ENCODE results near the gene SERPINA1. TPM values are rescaled to one million over a fixed set of nuclear protein-coding genes. Genes with fewer than 3 reads are reported as not detected.

SERPINA1 gene
- total RNA-seq, 1 experiment from 2014 or later, result not detected

DNA sequence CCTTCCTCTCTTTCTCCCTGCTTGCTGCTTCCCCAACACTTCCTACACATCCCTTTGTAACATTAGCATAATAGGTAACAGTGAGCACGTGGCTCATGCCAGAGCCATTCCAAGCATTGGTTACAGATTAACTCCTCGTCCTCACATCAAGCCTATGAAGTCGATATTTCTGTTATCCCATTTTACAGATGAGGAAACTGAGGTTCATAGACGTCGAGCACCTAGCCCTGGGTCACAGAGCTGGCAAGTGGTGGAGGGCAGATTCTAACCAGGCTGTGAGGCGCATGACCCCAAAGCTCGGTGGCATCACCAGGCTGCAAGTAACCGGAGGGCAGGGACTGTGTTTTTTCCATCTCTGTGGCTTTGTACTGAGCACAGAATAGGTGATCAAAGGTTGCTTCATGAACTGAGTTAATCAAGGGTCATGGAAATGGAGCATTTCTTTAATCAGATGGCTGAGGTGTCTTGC is 5.7 kb upstream of the SERPINA1 start:
- no peak for DNase-seq (ENCODE audit: low spot score)
- Histone ChIP-seq H3K4me1 (ENCODE audit: insufficient read depth, low read length, poor library complexity, severe bottlenecking) (peaks cover 7% of the 10 kb centered on the region), H3K4me3 (ENCODE audit: low read depth, low read length, poor library complexity, severe bottlenecking) (no peak overlapping the region), H3K27me3 (replicated peaks; ENCODE audit: insufficient read depth, low read depth, low read length, poor library complexity) (no peaks in the 10 kb centered on the region), H3K27ac (ENCODE audit: low read depth, low read length, poor library complexity, severe bottlenecking) (no peak overlapping the region), H3K36me3 (ENCODE audit: insufficient read depth, low read length, poor library complexity, severe bottlenecking) (no peaks in the 10 kb centered on the region), H3K9me3 (ENCODE audit: low read depth, low read length, poor library complexity, severe bottlenecking) (no peaks in the 10 kb centered on the region)
- TF ChIP-seq, protein P1, sequence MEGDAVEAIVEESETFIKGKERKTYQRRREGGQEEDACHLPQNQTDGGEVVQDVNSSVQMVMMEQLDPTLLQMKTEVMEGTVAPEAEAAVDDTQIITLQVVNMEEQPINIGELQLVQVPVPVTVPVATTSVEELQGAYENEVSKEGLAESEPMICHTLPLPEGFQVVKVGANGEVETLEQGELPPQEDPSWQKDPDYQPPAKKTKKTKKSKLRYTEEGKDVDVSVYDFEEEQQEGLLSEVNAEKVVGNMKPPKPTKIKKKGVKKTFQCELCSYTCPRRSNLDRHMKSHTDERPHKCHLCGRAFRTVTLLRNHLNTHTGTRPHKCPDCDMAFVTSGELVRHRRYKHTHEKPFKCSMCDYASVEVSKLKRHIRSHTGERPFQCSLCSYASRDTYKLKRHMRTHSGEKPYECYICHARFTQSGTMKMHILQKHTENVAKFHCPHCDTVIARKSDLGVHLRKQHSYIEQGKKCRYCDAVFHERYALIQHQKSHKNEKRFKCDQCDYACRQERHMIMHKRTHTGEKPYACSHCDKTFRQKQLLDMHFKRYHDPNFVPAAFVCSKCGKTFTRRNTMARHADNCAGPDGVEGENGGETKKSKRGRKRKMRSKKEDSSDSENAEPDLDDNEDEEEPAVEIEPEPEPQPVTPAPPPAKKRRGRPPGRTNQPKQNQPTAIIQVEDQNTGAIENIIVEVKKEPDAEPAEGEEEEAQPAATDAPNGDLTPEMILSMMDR (conservative IDR thresholded peaks at IDR 0.05; ENCODE audit: low read depth, low read length), result no peak
- TF ChIP-seq EZH2 (IDR thresholded peaks at IDR 0.05; ENCODE audit: borderline replicate concordance, low read depth, low read length, poor library complexity, severe bottlenecking), result no peak
- CTCF ChIA-PET, result no interaction called here
- intact Hi-C loops (cut with micrococcal nuclease; ENCODE audit: unreplicated experiment), result no loop called here
- no TSS peak for BruUV-seq (replicated peaks)
- POLR2A ChIA-PET (ENCODE audit: low non-redundant PET), result no interaction called here

- no TSS peak for BruUV-seq (replicated peaks)
- H3K4me1 ChIP-seq (ENCODE audit: insufficient read depth, low read length, poor library complexity, severe bottlenecking), result peaks cover 7% of the 10 kb centered on the region
- no peaks in the 10 kb centered on the region for H3K9me3 ChIP-seq (ENCODE audit: low read depth, low read length, poor library complexity, severe bottlenecking)
- ChIA-PET POLR2A (ENCODE audit: low non-redundant PET) (no interaction called here), CTCF (no interaction called here)
- no peak overlapping the region for H3K4me3 ChIP-seq (ENCODE audit: low read depth, low read length, poor library complexity, severe bottlenecking)
- no peaks in the 10 kb centered on the region for H3K36me3 ChIP-seq (ENCODE audit: insufficient read depth, low read length, poor library complexity, severe bottlenecking)
- DNase-seq (ENCODE audit: low spot score), result no peak
- H3K27ac ChIP-seq (ENCODE audit: low read depth, low read length, poor library complexity, severe bottlenecking), result no peak overlapping the region
- H3K27me3 ChIP-seq (replicated peaks; ENCODE audit: insufficient read depth, low read depth, low read length, poor library complexity), result no peaks in the 10 kb centered on the region
- intact Hi-C loops (cut with micrococcal nuclease; ENCODE audit: unreplicated experiment), result no loop called here
- TF ChIP-seq, protein P1 (conservative IDR thresholded peaks at IDR 0.05; ENCODE audit: low read depth, low read length), result no peak
- TF ChIP-seq EZH2 (IDR thresholded peaks at IDR 0.05; ENCODE audit: borderline replicate concordance, low read depth, low read length, poor library complexity, severe bottlenecking), result no peak
Measured at GRCh38 chr14:94393474-94393873, 5.1 kb upstream of the SERPINA1 start.

DNA sequence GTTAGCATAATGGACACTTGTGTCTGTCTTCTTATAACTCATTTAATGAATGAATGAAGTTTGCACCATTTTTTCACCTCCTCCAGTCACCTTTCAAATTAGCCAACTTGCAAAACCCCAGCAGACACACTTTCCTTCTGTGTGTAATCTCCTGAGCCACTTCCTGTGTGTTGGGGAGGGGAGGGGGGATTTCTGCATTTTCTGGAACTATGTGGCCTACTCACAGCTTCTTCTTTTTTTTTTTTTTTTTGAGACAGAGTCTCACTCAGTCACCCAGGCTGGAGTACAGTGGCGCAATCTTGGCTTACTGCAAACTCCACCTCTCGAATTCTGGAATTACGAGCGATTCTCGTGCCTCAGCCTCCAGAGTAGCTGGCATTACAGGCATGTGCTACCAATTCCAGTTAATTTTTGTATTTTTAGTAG is 4.1 kb upstream of the SERPINA1 start:
- H3K27ac ChIP-seq (ENCODE audit: low read depth, low read length, poor library complexity, severe bottlenecking), result no peak overlapping the region
- CTCF ChIA-PET, result no interaction called here
- no TSS peak for BruUV-seq (replicated peaks)
- H3K36me3 ChIP-seq (ENCODE audit: insufficient read depth, low read length, poor library complexity, severe bottlenecking), result no peaks in the 10 kb centered on the region
- DNase-seq (ENCODE audit: low spot score), result peak; percentile 31
- no peaks in the 10 kb centered on the region for H3K9me3 ChIP-seq (ENCODE audit: low read depth, low read length, poor library complexity, severe bottlenecking)
- POLR2A ChIA-PET (ENCODE audit: low non-redundant PET), result no interaction called here
- no peaks in the 10 kb centered on the region for H3K27me3 ChIP-seq (replicated peaks; ENCODE audit: insufficient read depth, low read depth, low read length, poor library complexity)
- intact Hi-C loops (cut with micrococcal nuclease; ENCODE audit: unreplicated experiment), result no loop called here
- peaks cover 7% of the 10 kb centered on the region for H3K4me1 ChIP-seq (ENCODE audit: insufficient read depth, low read length, poor library complexity, severe bottlenecking)
- no peak overlapping the region for H3K4me3 ChIP-seq (ENCODE audit: low read depth, low read length, poor library complexity, severe bottlenecking)
- TF ChIP-seq EZH2 (IDR thresholded peaks at IDR 0.05; ENCODE audit: borderline replicate concordance, low read depth, low read length, poor library complexity, severe bottlenecking), result no peak
- TF ChIP-seq, protein P1 (conservative IDR thresholded peaks at IDR 0.05; ENCODE audit: low read depth, low read length), result no peak
